GM23338 (cell line): ENCODE data around the gene PNMA1. TPM values are rescaled to one million over a fixed set of nuclear protein-coding genes. Genes with fewer than 3 reads are reported as not detected.

Source experiments
- ATAC-seq: fragments of 200-7000 bp; cut with Tn5 transposase; 3 replicates; pipeline ENCODE4 v1.9.1; 2020
- DNase-seq: peaks from one replicate; pipeline ENCODE4 v3.0.0-alpha.2; 2015; ENCODE audit warnings: low spot score
- H2AFZ ChIP-seq: fragments of 200-600 bp; sonication (generic); 2 replicates; pipeline ENCODE4 v1.8.0; 2016; ENCODE audit warnings: antibody characterized with exemption, mild to moderate bottlenecking, moderate library complexity
- H3F3A ChIP-seq: fragments of 200-600 bp; sonication (generic); replicated peaks from 2 replicates; pipeline ENCODE4 v1.8.0; 2017; ENCODE audit warnings: antibody characterized with exemption, mixed run types, low read depth
- H3K27ac ChIP-seq: fragments of 200-600 bp; sonication (generic); 2 replicates; pipeline ENCODE4 v1.6.1; 2016; ENCODE audit warnings: low read depth
- H3K27me3 ChIP-seq: fragments of 200-600 bp; sonication (generic); 2 replicates; pipeline ENCODE4 v1.8.0; 2016; ENCODE audit warnings: mild to moderate bottlenecking, mixed run types, moderate library complexity; ENCODE audit not compliant: insufficient read depth
- H3K36me3 ChIP-seq: fragments of 200-600 bp; sonication (generic); 2 replicates; pipeline ENCODE4 v1.8.0; 2016; ENCODE audit warnings: mild to moderate bottlenecking; ENCODE audit not compliant: insufficient read depth
- H3K4me1 ChIP-seq: fragments of 200-600 bp; sonication (generic); 2 replicates; pipeline ENCODE4 v1.8.0; 2016; ENCODE audit warnings: mild to moderate bottlenecking, moderate library complexity; ENCODE audit not compliant: insufficient read depth
- H3K4me2 ChIP-seq: fragments of 200-600 bp; sonication (generic); 2 replicates; pipeline ENCODE4 v1.7.1; 2017; ENCODE audit warnings: mixed run types
- H3K4me3 ChIP-seq: fragments of 200-600 bp; sonication (generic); 2 replicates; pipeline ENCODE4 v1.6.1; 2016; ENCODE audit warnings: mixed run types
- H3K79me2 ChIP-seq: fragments of 200-600 bp; sonication (generic); replicated peaks from 2 replicates; pipeline ENCODE4 v1.8.0; 2017; ENCODE audit warnings: mild to moderate bottlenecking; ENCODE audit not compliant: insufficient read depth
- H3K9me2 ChIP-seq: fragments of 200-600 bp; sonication (generic); 2 replicates; pipeline ENCODE4 v1.8.0; 2017; ENCODE audit not compliant: insufficient read depth
- H4K20me1 ChIP-seq: fragments of 200-600 bp; sonication (generic); replicated peaks from 2 replicates; pipeline ENCODE4 v1.8.0; 2017; ENCODE audit warnings: mild to moderate bottlenecking; ENCODE audit not compliant: insufficient read depth
- H3K27ac Mint-ChIP-seq: 2 replicates; pipeline ENCODE4 v1.8.0; 2020; ENCODE audit warnings: inconsistent platforms, mild to moderate bottlenecking, moderate library complexity, mixed read lengths
- H3K27me3 Mint-ChIP-seq: 3 replicates; pipeline ENCODE4 v1.8.0; 2022; ENCODE audit warnings: low read depth, mild to moderate bottlenecking, moderate library complexity, mixed read lengths, inconsistent platforms; ENCODE audit not compliant: insufficient read depth, poor library complexity
- H3K36me3 Mint-ChIP-seq: 3 replicates; pipeline ENCODE4 v1.8.0; 2021; ENCODE audit warnings: low read depth, mild to moderate bottlenecking, inconsistent platforms, moderate library complexity, mixed read lengths
- H3K4me1 Mint-ChIP-seq: 3 replicates; pipeline ENCODE4 v1.8.0; 2020; ENCODE audit warnings: mild to moderate bottlenecking, inconsistent platforms, mixed read lengths
- H3K4me3 Mint-ChIP-seq: 3 replicates; pipeline ENCODE4 v1.8.0; 2021; ENCODE audit warnings: moderate library complexity, mild to moderate bottlenecking, inconsistent platforms, mixed read lengths
- H3K9me3 Mint-ChIP-seq: 3 replicates; pipeline ENCODE4 v1.8.0; 2020; ENCODE audit warnings: moderate library complexity, mild to moderate bottlenecking, inconsistent platforms, mixed read lengths
- CREB1 ChIP-seq: fragments of 250-450 bp; sonication (Bioruptor Pico); IDR thresholded peaks from 2 replicates; pipeline ENCODE4 v1.5.0; 2020; ENCODE audit warnings: low read depth, mild to moderate bottlenecking, moderate library complexity
- CTCF ChIP-seq, 2 experiments: fragments of 200-600 bp in 1 of 2; sonication (generic) in 1 of 2; conservative IDR thresholded peaks; 2 replicates each; pipeline versions ENCODE4 v1.5.1 to v1.6.1; 2016 to 2017; ENCODE audit warnings: antibody characterized with exemption in 2 of 2, low read depth in 2 of 2, mild to moderate bottlenecking in 2 of 2, moderate library complexity in 1 of 2
- ETS1 ChIP-seq: IDR thresholded peaks from 2 replicates; pipeline ENCODE4 v1.6.1; 2016; ENCODE audit warnings: antibody characterized with exemption
- EZH2 ChIP-seq: fragments of 200-600 bp; sonication (generic); IDR thresholded peaks from one replicate; pipeline ENCODE4 v1.8.0; 2017; ENCODE audit warnings: antibody characterized with exemption, mild to moderate bottlenecking, low read depth; ENCODE audit not compliant: unreplicated experiment
- EZH2phosphoT487 ChIP-seq: fragments of 200-600 bp; sonication (generic); IDR thresholded peaks from one replicate; pipeline ENCODE4 v1.8.1; 2018; ENCODE audit warnings: antibody characterized with exemption; ENCODE audit not compliant: unreplicated experiment
- JUNB ChIP-seq: IDR thresholded peaks from one replicate; pipeline ENCODE4 v1.6.1; 2016; ENCODE audit warnings: antibody characterized with exemption; ENCODE audit not compliant: unreplicated experiment
- NANOG ChIP-seq: IDR thresholded peaks from 2 replicates; pipeline ENCODE4 v1.6.1; 2016; ENCODE audit warnings: antibody characterized with exemption, borderline replicate concordance
- REST ChIP-seq: IDR thresholded peaks from one replicate; pipeline ENCODE4 v1.6.1; 2018; ENCODE audit warnings: antibody characterized with exemption; ENCODE audit not compliant: unreplicated experiment
- STAT1 ChIP-seq: IDR thresholded peaks from one replicate; pipeline ENCODE4 v1.6.1; 2016; ENCODE audit warnings: antibody characterized with exemption; ENCODE audit not compliant: unreplicated experiment
- ZNF331 ChIP-seq: fragments of 250-450 bp; sonication (Bioruptor Pico); IDR thresholded peaks from 2 replicates; pipeline ENCODE4 v1.5.0; 2020; ENCODE audit warnings: low read depth, mild to moderate bottlenecking, moderate library complexity
- ZNF462 ChIP-seq: fragments of 250-450 bp; sonication (Bioruptor Pico); IDR thresholded peaks from 2 replicates; pipeline ENCODE4 v1.5.0; 2020; ENCODE audit warnings: mild to moderate bottlenecking, moderate library complexity
- polyA plus RNA-seq: library from polyadenylated mRNA; unstranded; fragments of >200 nt; fragmentation: Nextera tagmentation; extraction: Ambion mirVana; gene quantifications from 2 replicates; pipeline ENCODE4 v1.2.1, GENCODE V29; 2016
- total RNA-seq: library from RNA; depleted of rRNA; stranded (reverse); fragments of >200 nt; shearing (Covaris generic); gene quantifications from 2 replicates; pipeline ENCODE4 v1.2.3, GENCODE V29; 2014

Gene PNMA1
- total and polyA plus RNA-seq, 2 experiments from 2014 or later: 18.2 to 32.9 TPM

- TF ChIP-seq EZH2: no peak
- no peak for TF ChIP-seq ETS1
- no peak for TF ChIP-seq ZNF462 (CRISPR knock-in tag)
- TF ChIP-seq ZNF331 (CRISPR knock-in tag): no peak
- TF ChIP-seq JUNB: no peak
Measured at GRCh38 chr14:73717266-73717665, 3.1 kb upstream of the PNMA1 start (continued).

- Mint-ChIP-seq H3K9me3 (no peaks in the 10 kb centered on the region; the same call in 2 of the 3 replicates), H3K27ac (no peak overlapping the region), H3K4me1 (peaks cover 44% of the 10 kb centered on the region), H3K36me3 (peaks cover 9% of the 10 kb centered on the region), H3K27me3 (peaks cover 28% of the 10 kb centered on the region), H3K4me3 (peak overlapping the region; percentile 2; the same call in 2 of the 3 replicates)
- Histone ChIP-seq H4K20me1 (peaks cover 23% of the 10 kb centered on the region), H3K27me3 (peaks cover 20% of the 10 kb centered on the region; the same call in 1 of the 2 replicates), H3K79me2 (peaks cover 29% of the 10 kb centered on the region), H2AFZ (no peak overlapping the region), H3K4me2 (no peak overlapping the region), H3K36me3 (no peaks in the 10 kb centered on the region), H3K27ac (no peak overlapping the region), H3K9me2 (no peaks in the 10 kb centered on the region), H3K4me1 (peaks cover 44% of the 10 kb centered on the region), H3K4me3 (no peak overlapping the region), H3F3A (peaks cover 28% of the 10 kb centered on the region; the same call in 1 of the 2 replicates)
- no peak for DNase-seq
- TF ChIP-seq EZH2phosphoT487: no peak
- no peak for TF ChIP-seq CTCF (conservative IDR thresholded peaks at IDR 0.05; ENCODE audit: low read depth in 2 of 2)
- TF ChIP-seq REST: no peak
- TF ChIP-seq CREB1 (CRISPR knock-in tag): no peak
- no peak for TF ChIP-seq NANOG
- no peak for TF ChIP-seq ETS1
- no peak for TF ChIP-seq ZNF331 (CRISPR knock-in tag)
- TF ChIP-seq EZH2: no peak
- no peak for TF ChIP-seq STAT1
- no peak for ATAC-seq
Measured at GRCh38 chr14:73715707-73716106, 1.5 kb upstream of the PNMA1 start.
